Measurements from ENCODE around the gene ALK. TPM values are rescaled to one million over a fixed set of nuclear protein-coding genes. Genes with fewer than 3 reads are reported as not detected.

Gene ALK
- total and polyA plus RNA-seq, 10 of the 15 experiments (the other 5 are each of a cell fraction or from before 2014, with no cell fraction given): 0.11 TPM; not detected in 9

DNA sequence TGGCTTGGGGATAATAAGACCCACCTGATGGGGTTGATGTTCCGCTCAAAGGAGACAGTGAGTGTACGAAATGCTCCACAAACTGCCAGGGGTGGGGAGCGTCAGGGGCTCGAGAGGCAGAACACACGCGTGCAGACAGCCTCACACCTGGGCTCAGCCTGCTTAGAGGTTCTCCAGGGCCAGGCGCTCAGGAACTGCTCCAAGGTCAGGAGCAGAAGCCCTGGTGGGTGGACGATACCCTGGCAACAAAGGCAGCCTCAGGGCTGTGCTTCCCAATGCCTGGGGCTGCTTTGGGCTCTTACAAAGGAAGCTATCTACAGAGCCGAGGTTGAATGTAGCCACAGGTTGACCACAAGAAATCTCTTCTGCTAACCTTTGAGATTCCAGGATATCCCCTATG is 691.7 kb downstream of the ALK start:
- Histone ChIP-seq H3K9ac (ENCODE audit: control insufficient read depth, insufficient read depth, low read length) (no peak overlapping the region), H3K36me3 (ENCODE audit: control insufficient read depth in 2 of 2, insufficient read depth in 2 of 2, low read length in 1 of 2) (no peaks in the 10 kb centered on the region), H3K4me3 (no peak overlapping the region), H3K4me2 (ENCODE audit: control insufficient read depth, insufficient read depth) (no peak overlapping the region), H2AFZ (ENCODE audit: control insufficient read depth, low read depth, low read length) (no peak overlapping the region), H3K27ac (ENCODE audit: control insufficient read depth, insufficient read depth) (no peak overlapping the region), H4K20me1 (ENCODE audit: control insufficient read depth, insufficient read depth) (no peaks in the 10 kb centered on the region), H3K4me1 (ENCODE audit: control insufficient read depth, insufficient read depth, low read length) (no peaks in the 10 kb centered on the region), H3K27me3 (replicated peaks in 1 of 2; ENCODE audit: control insufficient read depth in 2 of 2, insufficient read depth in 2 of 2, low read length in 1 of 2) (peaks cover 0 to 5% of the 10 kb centered on the region in 2 experiments; a peak in 1 of 4 replicates), H3K79me2 (ENCODE audit: control insufficient read depth, insufficient read depth, low read length) (no peaks in the 10 kb centered on the region), H3K9me3 (replicated peaks; ENCODE audit: control insufficient read depth, insufficient read depth, low read length) (no peaks in the 10 kb centered on the region)
- FAIRE-seq (no peak), DNase-seq (ENCODE audit: low read depth, low spot score) (no peak), ATAC-seq (no peak)
- no TSS peak for BruUV-seq (replicated peaks)
- 49% methylated on average over 9 of the region's 9 CpGs for WGBS (ENCODE audit: insufficient coverage, insufficient replicate concordance, low lambda C conversion rate, missing lambda C conversion rate)
- ChIA-PET POLR2A (no interaction called here), RAD21 (ENCODE audit: unreplicated experiment) (no interaction called here), CTCF (no interaction called here), SMC1A (ENCODE audit: uncharacterized antibody, unreplicated experiment) (no interaction called here)
- intact Hi-C loops (cut with micrococcal nuclease; ENCODE audit: unreplicated experiment): no loop called here
- no peak for TF ChIP-seq CEBPB (IDR thresholded peaks at IDR 0.05; ENCODE audit: borderline replicate concordance in 1 of 2, low read depth in 2 of 2, low read length in 2 of 2)
- TF ChIP-seq FOXK2 (IDR thresholded peaks at IDR 0.05): no peak
- no peak for TF ChIP-seq USF1 (IDR thresholded peaks at IDR 0.05; ENCODE audit: borderline replicate concordance, extremely low read length, insufficient read depth, low read depth, low read length)
- no peak for TF ChIP-seq NFYB (IDR thresholded peaks at IDR 0.05; ENCODE audit: insufficient read depth, low read depth, low read length)
- TF ChIP-seq, protein P1, sequence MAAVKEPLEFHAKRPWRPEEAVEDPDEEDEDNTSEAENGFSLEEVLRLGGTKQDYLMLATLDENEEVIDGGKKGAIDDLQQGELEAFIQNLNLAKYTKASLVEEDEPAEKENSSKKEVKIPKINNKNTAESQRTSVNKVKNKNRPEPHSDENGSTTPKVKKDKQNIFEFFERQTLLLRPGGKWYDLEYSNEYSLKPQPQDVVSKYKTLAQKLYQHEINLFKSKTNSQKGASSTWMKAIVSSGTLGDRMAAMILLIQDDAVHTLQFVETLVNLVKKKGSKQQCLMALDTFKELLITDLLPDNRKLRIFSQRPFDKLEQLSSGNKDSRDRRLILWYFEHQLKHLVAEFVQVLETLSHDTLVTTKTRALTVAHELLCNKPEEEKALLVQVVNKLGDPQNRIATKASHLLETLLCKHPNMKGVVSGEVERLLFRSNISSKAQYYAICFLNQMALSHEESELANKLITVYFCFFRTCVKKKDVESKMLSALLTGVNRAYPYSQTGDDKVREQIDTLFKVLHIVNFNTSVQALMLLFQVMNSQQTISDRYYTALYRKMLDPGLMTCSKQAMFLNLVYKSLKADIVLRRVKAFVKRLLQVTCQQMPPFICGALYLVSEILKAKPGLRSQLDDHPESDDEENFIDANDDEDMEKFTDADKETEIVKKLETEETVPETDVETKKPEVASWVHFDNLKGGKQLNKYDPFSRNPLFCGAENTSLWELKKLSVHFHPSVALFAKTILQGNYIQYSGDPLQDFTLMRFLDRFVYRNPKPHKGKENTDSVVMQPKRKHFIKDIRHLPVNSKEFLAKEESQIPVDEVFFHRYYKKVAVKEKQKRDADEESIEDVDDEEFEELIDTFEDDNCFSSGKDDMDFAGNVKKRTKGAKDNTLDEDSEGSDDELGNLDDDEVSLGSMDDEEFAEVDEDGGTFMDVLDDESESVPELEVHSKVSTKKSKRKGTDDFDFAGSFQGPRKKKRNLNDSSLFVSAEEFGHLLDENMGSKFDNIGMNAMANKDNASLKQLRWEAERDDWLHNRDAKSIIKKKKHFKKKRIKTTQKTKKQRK (IDR thresholded peaks at IDR 0.05; ENCODE audit: low read depth, low read length): no peak
- TF ChIP-seq SKIL (IDR thresholded peaks at IDR 0.05; ENCODE audit: low read depth, poor library complexity, severe bottlenecking): no peak
- no peak for TF ChIP-seq IRF5 (IDR thresholded peaks at IDR 0.05; ENCODE audit: borderline replicate concordance)
- no peak for TF ChIP-seq GATAD2B (conservative IDR thresholded peaks at IDR 0.05; ENCODE audit: low read depth)
- TF ChIP-seq RB1 (IDR thresholded peaks at IDR 0.05; ENCODE audit: borderline replicate concordance): no peak
- no peak for TF ChIP-seq NFYA (IDR thresholded peaks at IDR 0.05; ENCODE audit: borderline replicate concordance, low read depth, low read length)
- no peak for TF ChIP-seq JUND (IDR thresholded peaks at IDR 0.05; ENCODE audit: low read depth, low read length)
- in situ Hi-C loops (cut with MboI): no loop called here

All from GM12878 (cell line).